Measurements from ENCODE around the gene ASIC2. TPM values are rescaled to one million over a fixed set of nuclear protein-coding genes. Genes with fewer than 3 reads are reported as not detected.

ASIC2 gene
- total and polyA plus RNA-seq, 2 experiments from 2014 or later = 0.52 to 2.8 TPM

DNA sequence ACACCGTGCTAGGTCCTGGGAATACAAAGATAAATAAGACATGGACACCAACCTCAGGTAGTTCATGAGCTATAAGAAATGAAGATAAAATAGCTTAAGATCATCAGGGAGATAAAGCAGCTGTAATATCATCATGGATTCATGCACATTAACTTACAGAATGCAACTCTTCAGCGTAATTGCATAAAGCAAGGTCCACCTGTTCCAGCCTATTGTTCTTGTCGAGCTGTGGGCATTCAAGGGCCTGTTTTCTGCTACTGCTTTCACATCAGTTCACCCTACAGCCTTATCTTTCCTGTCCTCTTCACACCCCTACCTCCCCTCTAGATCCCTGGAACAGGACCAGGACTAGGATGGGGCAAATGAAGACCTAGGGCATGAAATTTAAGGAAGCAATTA lies 167.5 kb downstream of the ASIC2 start (continued):
- TF ChIP-seq, protein P1, sequence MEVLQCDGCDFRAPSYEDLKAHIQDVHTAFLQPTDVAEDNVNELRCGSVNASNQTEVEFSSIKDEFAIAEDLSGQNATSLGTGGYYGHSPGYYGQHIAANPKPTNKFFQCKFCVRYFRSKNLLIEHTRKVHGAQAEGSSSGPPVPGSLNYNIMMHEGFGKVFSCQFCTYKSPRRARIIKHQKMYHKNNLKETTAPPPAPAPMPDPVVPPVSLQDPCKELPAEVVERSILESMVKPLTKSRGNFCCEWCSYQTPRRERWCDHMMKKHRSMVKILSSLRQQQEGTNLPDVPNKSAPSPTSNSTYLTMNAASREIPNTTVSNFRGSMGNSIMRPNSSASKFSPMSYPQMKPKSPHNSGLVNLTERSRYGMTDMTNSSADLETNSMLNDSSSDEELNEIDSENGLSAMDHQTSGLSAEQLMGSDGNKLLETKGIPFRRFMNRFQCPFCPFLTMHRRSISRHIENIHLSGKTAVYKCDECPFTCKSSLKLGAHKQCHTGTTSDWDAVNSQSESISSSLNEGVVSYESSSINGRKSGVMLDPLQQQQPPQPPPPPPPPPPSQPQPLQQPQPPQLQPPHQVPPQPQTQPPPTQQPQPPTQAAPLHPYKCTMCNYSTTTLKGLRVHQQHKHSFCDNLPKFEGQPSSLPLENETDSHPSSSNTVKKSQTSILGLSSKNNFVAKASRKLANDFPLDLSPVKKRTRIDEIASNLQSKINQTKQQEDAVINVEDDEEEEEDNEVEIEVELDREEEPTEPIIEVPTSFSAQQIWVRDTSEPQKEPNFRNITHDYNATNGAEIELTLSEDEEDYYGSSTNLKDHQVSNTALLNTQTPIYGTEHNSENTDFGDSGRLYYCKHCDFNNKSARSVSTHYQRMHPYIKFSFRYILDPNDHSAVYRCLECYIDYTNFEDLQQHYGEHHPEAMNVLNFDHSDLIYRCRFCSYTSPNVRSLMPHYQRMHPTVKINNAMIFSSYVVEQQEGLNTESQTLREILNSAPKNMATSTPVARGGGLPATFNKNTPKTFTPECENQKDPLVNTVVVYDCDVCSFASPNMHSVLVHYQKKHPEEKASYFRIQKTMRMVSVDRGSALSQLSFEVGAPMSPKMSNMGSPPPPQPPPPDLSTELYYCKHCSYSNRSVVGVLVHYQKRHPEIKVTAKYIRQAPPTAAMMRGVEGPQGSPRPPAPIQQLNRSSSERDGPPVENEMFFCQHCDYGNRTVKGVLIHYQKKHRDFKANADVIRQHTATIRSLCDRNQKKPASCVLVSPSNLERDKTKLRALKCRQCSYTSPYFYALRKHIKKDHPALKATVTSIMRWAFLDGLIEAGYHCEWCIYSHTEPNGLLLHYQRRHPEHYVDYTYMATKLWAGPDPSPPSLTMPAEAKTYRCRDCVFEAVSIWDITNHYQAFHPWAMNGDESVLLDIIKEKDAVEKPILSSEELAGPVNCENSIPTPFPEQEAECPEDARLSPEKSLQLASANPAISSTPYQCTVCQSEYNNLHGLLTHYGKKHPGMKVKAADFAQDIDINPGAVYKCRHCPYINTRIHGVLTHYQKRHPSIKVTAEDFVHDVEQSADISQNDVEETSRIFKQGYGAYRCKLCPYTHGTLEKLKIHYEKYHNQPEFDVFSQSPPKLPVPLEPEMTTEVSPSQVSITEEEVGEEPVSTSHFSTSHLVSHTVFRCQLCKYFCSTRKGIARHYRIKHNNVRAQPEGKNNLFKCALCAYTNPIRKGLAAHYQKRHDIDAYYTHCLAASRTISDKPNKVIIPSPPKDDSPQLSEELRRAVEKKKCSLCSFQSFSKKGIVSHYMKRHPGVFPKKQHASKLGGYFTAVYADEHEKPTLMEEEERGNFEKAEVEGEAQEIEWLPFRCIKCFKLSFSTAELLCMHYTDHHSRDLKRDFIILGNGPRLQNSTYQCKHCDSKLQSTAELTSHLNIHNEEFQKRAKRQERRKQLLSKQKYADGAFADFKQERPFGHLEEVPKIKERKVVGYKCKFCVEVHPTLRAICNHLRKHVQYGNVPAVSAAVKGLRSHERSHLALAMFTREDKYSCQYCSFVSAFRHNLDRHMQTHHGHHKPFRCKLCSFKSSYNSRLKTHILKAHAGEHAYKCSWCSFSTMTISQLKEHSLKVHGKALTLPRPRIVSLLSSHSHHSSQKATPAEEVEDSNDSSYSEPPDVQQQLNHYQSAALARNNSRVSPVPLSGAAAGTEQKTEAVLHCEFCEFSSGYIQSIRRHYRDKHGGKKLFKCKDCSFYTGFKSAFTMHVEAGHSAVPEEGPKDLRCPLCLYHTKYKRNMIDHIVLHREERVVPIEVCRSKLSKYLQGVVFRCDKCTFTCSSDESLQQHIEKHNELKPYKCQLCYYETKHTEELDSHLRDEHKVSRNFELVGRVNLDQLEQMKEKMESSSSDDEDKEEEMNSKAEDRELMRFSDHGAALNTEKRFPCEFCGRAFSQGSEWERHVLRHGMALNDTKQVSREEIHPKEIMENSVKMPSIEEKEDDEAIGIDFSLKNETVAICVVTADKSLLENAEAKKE (CRISPR knock-in tag; IDR thresholded peaks at IDR 0.05) = no peak

DNA sequence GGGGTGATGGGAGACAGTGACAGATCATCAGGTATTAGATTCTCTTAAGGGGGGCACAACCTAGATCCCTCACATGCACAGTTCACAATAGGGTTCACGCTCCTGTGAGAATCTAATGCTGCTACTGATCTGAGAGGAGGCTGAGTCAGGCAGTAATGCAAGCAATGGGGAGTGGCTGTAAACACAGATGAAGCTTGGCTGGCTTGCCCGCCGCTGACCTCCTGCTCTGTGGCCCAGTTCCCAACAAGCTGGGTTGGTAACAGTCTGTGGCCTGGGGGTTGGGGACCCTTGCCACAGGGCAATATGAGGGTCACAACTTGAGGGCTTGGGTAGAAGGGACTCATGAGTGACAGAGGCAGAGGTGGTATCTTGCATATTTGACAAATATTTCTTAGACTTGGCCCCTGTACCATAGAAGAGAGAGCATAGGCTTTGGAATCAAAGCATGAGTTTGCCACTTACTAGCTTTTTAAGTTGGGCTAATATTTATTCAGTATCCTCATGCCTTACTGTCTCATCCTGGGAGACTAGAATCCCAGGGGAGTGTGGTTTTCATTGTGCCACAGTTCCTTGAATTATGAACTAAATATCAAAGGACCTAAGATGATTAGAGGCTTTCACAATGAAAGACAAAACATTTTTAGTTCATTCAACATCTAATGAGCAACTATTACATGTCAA lies 168.1 kb downstream of the ASIC2 start:
- ATAC-seq (no peak), DNase-seq (ENCODE audit: low spot score) (no peak)
- Histone ChIP-seq H3F3A (replicated peaks; ENCODE audit: low read depth) (no peaks in the 10 kb centered on the region), H3K4me1 (ENCODE audit: insufficient read depth) (no peaks in the 10 kb centered on the region), H3K27me3 (ENCODE audit: insufficient read depth) (no peaks in the 10 kb centered on the region), H3K4me3 (no peak overlapping the region), H3K36me3 (ENCODE audit: insufficient read depth) (no peaks in the 10 kb centered on the region), H4K20me1 (replicated peaks; ENCODE audit: insufficient read depth) (no peaks in the 10 kb centered on the region), H2AFZ (no peak overlapping the region), H3K9me2 (ENCODE audit: insufficient read depth) (no peaks in the 10 kb centered on the region; the same call in 1 of the 2 replicates), H3K4me2 (no peak overlapping the region), H3K27ac (ENCODE audit: low read depth) (no peak overlapping the region), H3K79me2 (replicated peaks; ENCODE audit: insufficient read depth) (no peaks in the 10 kb centered on the region)
- H3K4me1 Mint-ChIP-seq = peaks cover 5% of the 10 kb centered on the region; the same call in 2 of the 3 replicates
- no peak overlapping the region for H3K4me3 Mint-ChIP-seq
- no peaks in the 10 kb centered on the region for H3K27me3 Mint-ChIP-seq (ENCODE audit: insufficient read depth, low read depth, poor library complexity)
- no peaks in the 10 kb centered on the region for H3K9me3 Mint-ChIP-seq
- H3K36me3 Mint-ChIP-seq (ENCODE audit: low read depth) = no peaks in the 10 kb centered on the region
- H3K27ac Mint-ChIP-seq = no peak overlapping the region
- TF ChIP-seq ZNF331 (CRISPR knock-in tag; IDR thresholded peaks at IDR 0.05; ENCODE audit: low read depth) (no peak), NANOG (IDR thresholded peaks at IDR 0.05; ENCODE audit: borderline replicate concordance) (no peak), CREB1 (CRISPR knock-in tag; IDR thresholded peaks at IDR 0.05; ENCODE audit: low read depth) (no peak), JUNB (IDR thresholded peaks at IDR 0.05; ENCODE audit: unreplicated experiment) (no peak), POLR2AphosphoS5 (IDR thresholded peaks at IDR 0.05; ENCODE audit: low read depth) (no peak), STAT1 (IDR thresholded peaks at IDR 0.05; ENCODE audit: unreplicated experiment) (no peak), EZH2 (IDR thresholded peaks at IDR 0.05; ENCODE audit: low read depth, unreplicated experiment) (no peak)
- TF ChIP-seq, protein P2, sequence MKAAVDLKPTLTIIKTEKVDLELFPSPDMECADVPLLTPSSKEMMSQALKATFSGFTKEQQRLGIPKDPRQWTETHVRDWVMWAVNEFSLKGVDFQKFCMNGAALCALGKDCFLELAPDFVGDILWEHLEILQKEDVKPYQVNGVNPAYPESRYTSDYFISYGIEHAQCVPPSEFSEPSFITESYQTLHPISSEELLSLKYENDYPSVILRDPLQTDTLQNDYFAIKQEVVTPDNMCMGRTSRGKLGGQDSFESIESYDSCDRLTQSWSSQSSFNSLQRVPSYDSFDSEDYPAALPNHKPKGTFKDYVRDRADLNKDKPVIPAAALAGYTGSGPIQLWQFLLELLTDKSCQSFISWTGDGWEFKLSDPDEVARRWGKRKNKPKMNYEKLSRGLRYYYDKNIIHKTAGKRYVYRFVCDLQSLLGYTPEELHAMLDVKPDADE (IDR thresholded peaks at IDR 0.05) = no peak
- TF ChIP-seq, protein P3, sequence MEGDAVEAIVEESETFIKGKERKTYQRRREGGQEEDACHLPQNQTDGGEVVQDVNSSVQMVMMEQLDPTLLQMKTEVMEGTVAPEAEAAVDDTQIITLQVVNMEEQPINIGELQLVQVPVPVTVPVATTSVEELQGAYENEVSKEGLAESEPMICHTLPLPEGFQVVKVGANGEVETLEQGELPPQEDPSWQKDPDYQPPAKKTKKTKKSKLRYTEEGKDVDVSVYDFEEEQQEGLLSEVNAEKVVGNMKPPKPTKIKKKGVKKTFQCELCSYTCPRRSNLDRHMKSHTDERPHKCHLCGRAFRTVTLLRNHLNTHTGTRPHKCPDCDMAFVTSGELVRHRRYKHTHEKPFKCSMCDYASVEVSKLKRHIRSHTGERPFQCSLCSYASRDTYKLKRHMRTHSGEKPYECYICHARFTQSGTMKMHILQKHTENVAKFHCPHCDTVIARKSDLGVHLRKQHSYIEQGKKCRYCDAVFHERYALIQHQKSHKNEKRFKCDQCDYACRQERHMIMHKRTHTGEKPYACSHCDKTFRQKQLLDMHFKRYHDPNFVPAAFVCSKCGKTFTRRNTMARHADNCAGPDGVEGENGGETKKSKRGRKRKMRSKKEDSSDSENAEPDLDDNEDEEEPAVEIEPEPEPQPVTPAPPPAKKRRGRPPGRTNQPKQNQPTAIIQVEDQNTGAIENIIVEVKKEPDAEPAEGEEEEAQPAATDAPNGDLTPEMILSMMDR (conservative IDR thresholded peaks at IDR 0.05; ENCODE audit: low read depth in 2 of 2) = no peak
